Naive thymus-derived CD8-positive, alpha-beta T cell (primary cell): ENCODE data around the gene TAS2R1. TPM values are rescaled to one million over a fixed set of nuclear protein-coding genes. Genes with fewer than 3 reads are reported as not detected.
A peak's percentile ranks its signal among the peaks of the same experiment; 100 is the strongest.

Experiments used
- ATAC-seq, 2 donors: fragments of 150-1000 bp; cut with Tn5 transposase in 1 of 2; sonication (Bioruptor Pico), chemical (Tn5 transposase) in 1 of 2; 1 replicate in 1 of 2; 2 replicates in 1 of 2; pipeline ENCODE4 v1.10.0; 2021; ENCODE audit warnings: mild to moderate bottlenecking in 2 of 2, moderate library complexity in 2 of 2
- POLR2A ChIA-PET: fragments of 350-600 bp; sonication (Branson Sonifier 250); formaldehyde crosslinking; loops from one replicate; lab custom pipeline; 2021; ENCODE audit warnings: antibody characterized with exemption; lab: Charles Lee
- DNase-seq, 10 donors: peaks; one replicate each; pipeline versions ENCODE4 v3.0.0 to v3.0.0-alpha.2; 2020 to 2022
- H3K27ac Mint-ChIP-seq, 10 donors: one replicate each; pipeline ENCODE4 v1.8.0; 2020 to 2022; ENCODE audit warnings: mild to moderate bottlenecking in 10 of 10, mixed read lengths in 10 of 10, moderate library complexity in 4 of 10, inconsistent platforms in 1 of 10
- H3K27me3 Mint-ChIP-seq, 5 donors: one replicate each; pipeline ENCODE4 v1.8.0; 2021 to 2022; ENCODE audit warnings: mixed read lengths in 5 of 5
- H3K36me3 Mint-ChIP-seq, 3 donors: one replicate each; pipeline ENCODE4 v1.8.0; 2020 to 2022; ENCODE audit warnings: mixed read lengths in 3 of 3, mild to moderate bottlenecking in 2 of 3, inconsistent platforms in 1 of 3
- H3K4me1 Mint-ChIP-seq, 4 donors: one replicate each; pipeline ENCODE4 v1.8.0; 2021 to 2022; ENCODE audit warnings: mixed read lengths in 4 of 4
- H3K4me3 Mint-ChIP-seq, 10 donors: one replicate each; pipeline ENCODE4 v1.8.0; 2020 to 2022; ENCODE audit warnings: mild to moderate bottlenecking in 10 of 10, mixed read lengths in 10 of 10, moderate library complexity in 6 of 10, inconsistent platforms in 1 of 10
- H3K9me3 Mint-ChIP-seq, 9 donors: one replicate each; pipeline ENCODE4 v1.8.0; 2020 to 2022; ENCODE audit warnings: mixed read lengths in 9 of 9, mild to moderate bottlenecking in 3 of 9, inconsistent platforms in 1 of 9, moderate library complexity in 1 of 9
- polyA plus RNA-seq, 3 donors: library from polyadenylated mRNA; unstranded; fragments of 300-500 nt; fragmentation: Illumina TruSeq; gene quantifications; one replicate each; pipeline ENCODE4 v1.2.3, GENCODE V29; 2021
- total RNA-seq, 8 experiments: library from RNA in 2 of 8; stranded (reverse) in 2 of 8; gene quantifications; one replicate each; pipeline ENCODE4 v1.2.3 and lab custom pipeline; 2021 to 2026

Gene TAS2R1
- total RNA-seq: not detected
- not detected for polyA plus RNA-seq
- 0 reads per million in 6 experiments for total RNA-seq (lab: John Stamatoyannopoulos, UW)

GRCh38 chr5:9630251-9630650 is at the start of gene TAS2R1:
TAS2R1 (minus strand) TSS chr5:9630351; CDS start chr5:9630032, 319 bp downstream.
- H3K27ac Mint-ChIP-seq: no peak within 1 kb of the TSS
- POLR2A ChIA-PET: no interaction called here
- H3K4me3 Mint-ChIP-seq: no peak within 1 kb of the TSS
- H3K36me3 Mint-ChIP-seq: peaks cover 0 to 12% (median 0%) of the 10 kb centered on the region in 3 donors
- ATAC-seq: no peak
- no peaks in the 10 kb centered on the region for H3K4me1 Mint-ChIP-seq
- no peaks in the 10 kb centered on the region for H3K27me3 Mint-ChIP-seq
- H3K9me3 Mint-ChIP-seq: peaks cover 6 to 37% (median 19%) of the 10 kb centered on the region in 9 donors
- DNase-seq: no peak

GRCh38 chr5:9670371-9670770 is 40.2 kb upstream of the TAS2R1 start:
- DNase-seq (no peak), ATAC-seq (no peak)
- Mint-ChIP-seq H3K4me3 (no peak overlapping the region), H3K36me3 (no peaks in the 10 kb centered on the region), H3K9me3 (peaks cover 3 to 30% (median 10%) of the 10 kb centered on the region in 9 donors), H3K27ac (no peak overlapping the region), H3K4me1 (no peaks in the 10 kb centered on the region), H3K27me3 (peaks cover 0 to 1% (median 0%) of the 10 kb centered on the region in 5 donors)
- POLR2A ChIA-PET: no interaction called here

- H3K36me3 Mint-ChIP-seq: no peaks in the 10 kb centered on the region
- H3K27me3 Mint-ChIP-seq: peaks cover 0 to 1% (median 0%) of the 10 kb centered on the region in 5 donors
- H3K4me1 Mint-ChIP-seq: no peaks in the 10 kb centered on the region
- H3K4me3 Mint-ChIP-seq: no peak overlapping the region
- H3K27ac Mint-ChIP-seq: no peak overlapping the region
- DNase-seq (no peak), ATAC-seq (no peak)
- peaks cover 5 to 36% (median 11%) of the 10 kb centered on the region in 9 donors for H3K9me3 Mint-ChIP-seq
- POLR2A ChIA-PET: no interaction called here
Measured at GRCh38 chr5:9667906-9668305, 37.8 kb upstream of the TAS2R1 start.

GRCh38 chr5:9663891-9664290 is 33.7 kb upstream of the TAS2R1 start:
- no peak for ATAC-seq
- POLR2A ChIA-PET: no interaction called here
- Mint-ChIP-seq H3K4me1 (no peaks in the 10 kb centered on the region), H3K36me3 (no peaks in the 10 kb centered on the region), H3K27ac (no peak overlapping the region), H3K4me3 (no peak overlapping the region), H3K9me3 (peaks cover 0 to 36% (median 5%) of the 10 kb centered on the region in 9 donors), H3K27me3 (peaks cover 0 to 1% (median 0%) of the 10 kb centered on the region in 5 donors)
- no peak for DNase-seq

- POLR2A ChIA-PET: no interaction called here
- DNase-seq: no peak
- no peaks in the 10 kb centered on the region for H3K36me3 Mint-ChIP-seq
- no peak overlapping the region for H3K4me3 Mint-ChIP-seq
- H3K27ac Mint-ChIP-seq: no peak overlapping the region
- H3K9me3 Mint-ChIP-seq: peaks cover 0 to 14% (median 3%) of the 10 kb centered on the region in 9 donors
- H3K27me3 Mint-ChIP-seq: peaks cover 0 to under 1% (median 0%) of the 10 kb centered on the region in 5 donors
- H3K4me1 Mint-ChIP-seq: no peaks in the 10 kb centered on the region
- no peak for ATAC-seq
Measured at GRCh38 chr5:9661316-9662015, 31.3 kb upstream of the TAS2R1 start.

- no peaks in the 10 kb centered on the region for H3K27me3 Mint-ChIP-seq
- H3K4me1 Mint-ChIP-seq: no peaks in the 10 kb centered on the region
- peaks cover 0 to 5% (median 0%) of the 10 kb centered on the region in 9 donors for H3K9me3 Mint-ChIP-seq
- no peak overlapping the region for H3K4me3 Mint-ChIP-seq
- DNase-seq (no peak), ATAC-seq (no peak)
- no peaks in the 10 kb centered on the region for H3K36me3 Mint-ChIP-seq
- POLR2A ChIA-PET: no interaction called here
- H3K27ac Mint-ChIP-seq: no peak overlapping the region
Measured at GRCh38 chr5:9658706-9659105, 28.6 kb upstream of the TAS2R1 start.

- no peak for ATAC-seq
- H3K36me3 Mint-ChIP-seq: no peaks in the 10 kb centered on the region
- no peak overlapping the region for H3K27ac Mint-ChIP-seq
- no peak for DNase-seq
- H3K4me3 Mint-ChIP-seq: no peak overlapping the region
- H3K27me3 Mint-ChIP-seq: no peaks in the 10 kb centered on the region
- H3K9me3 Mint-ChIP-seq: peaks cover 0 to 5% (median 0%) of the 10 kb centered on the region in 9 donors
- POLR2A ChIA-PET: no interaction called here
- no peaks in the 10 kb centered on the region for H3K4me1 Mint-ChIP-seq
Measured at GRCh38 chr5:9657819-9658218, 27.7 kb upstream of the TAS2R1 start.

- H3K36me3 Mint-ChIP-seq: no peaks in the 10 kb centered on the region
- H3K9me3 Mint-ChIP-seq: peaks cover 0 to 4% (median under 1%) of the 10 kb centered on the region in 9 donors
- ATAC-seq (no peak), DNase-seq (no peak)
- POLR2A ChIA-PET: no interaction called here
- H3K4me3 Mint-ChIP-seq: no peak overlapping the region
- no peak overlapping the region for H3K27ac Mint-ChIP-seq
- H3K4me1 Mint-ChIP-seq: no peaks in the 10 kb centered on the region
- no peaks in the 10 kb centered on the region for H3K27me3 Mint-ChIP-seq
Measured at GRCh38 chr5:9655641-9656040, 25.5 kb upstream of the TAS2R1 start.

- Mint-ChIP-seq H3K27me3 (no peaks in the 10 kb centered on the region), H3K4me3 (no peak overlapping the region), H3K36me3 (no peaks in the 10 kb centered on the region), H3K4me1 (no peaks in the 10 kb centered on the region), H3K27ac (no peak overlapping the region), H3K9me3 (peaks cover 0 to 4% (median 2%) of the 10 kb centered on the region in 9 donors)
- no peak for ATAC-seq
- no peak for DNase-seq
- POLR2A ChIA-PET: no interaction called here
Measured at GRCh38 chr5:9654886-9655285, 24.7 kb upstream of the TAS2R1 start.

GRCh38 chr5:9653811-9654210 is 23.7 kb upstream of the TAS2R1 start:
- Mint-ChIP-seq H3K27ac (no peak overlapping the region), H3K27me3 (no peaks in the 10 kb centered on the region), H3K36me3 (no peaks in the 10 kb centered on the region), H3K4me1 (no peaks in the 10 kb centered on the region), H3K4me3 (no peak overlapping the region), H3K9me3 (peaks cover 0 to 7% (median 0%) of the 10 kb centered on the region in 9 donors)
- DNase-seq (no peak), ATAC-seq (no peak)
- POLR2A ChIA-PET: no interaction called here

- Mint-ChIP-seq H3K27me3 (no peaks in the 10 kb centered on the region), H3K4me1 (no peaks in the 10 kb centered on the region), H3K27ac (peak overlapping the region in 1 of 10 donors; percentile 31), H3K9me3 (peaks cover 0 to 8% (median 0%) of the 10 kb centered on the region in 9 donors), H3K4me3 (no peak overlapping the region), H3K36me3 (no peaks in the 10 kb centered on the region)
- ATAC-seq (no peak), DNase-seq (no peak)
- POLR2A ChIA-PET: no interaction called here
Measured at GRCh38 chr5:9653061-9653460, 22.9 kb upstream of the TAS2R1 start.

- ATAC-seq (no peak), DNase-seq (no peak)
- H3K4me3 Mint-ChIP-seq: no peak overlapping the region
- no peak overlapping the region for H3K27ac Mint-ChIP-seq
- no peaks in the 10 kb centered on the region for H3K27me3 Mint-ChIP-seq
- POLR2A ChIA-PET: no interaction called here
- no peaks in the 10 kb centered on the region for H3K4me1 Mint-ChIP-seq
- H3K9me3 Mint-ChIP-seq: peaks cover 0 to 11% (median 0%) of the 10 kb centered on the region in 9 donors
- no peaks in the 10 kb centered on the region for H3K36me3 Mint-ChIP-seq
Measured at GRCh38 chr5:9652295-9652694, 22.1 kb upstream of the TAS2R1 start.

GRCh38 chr5:9646843-9647242 is 16.7 kb upstream of the TAS2R1 start:
- POLR2A ChIA-PET: no interaction called here
- Mint-ChIP-seq H3K9me3 (peaks cover 0 to 11% (median 0%) of the 10 kb centered on the region in 9 donors), H3K36me3 (no peaks in the 10 kb centered on the region), H3K4me1 (no peaks in the 10 kb centered on the region), H3K27me3 (no peaks in the 10 kb centered on the region), H3K4me3 (no peak overlapping the region), H3K27ac (no peak overlapping the region)
- ATAC-seq (no peak), DNase-seq (no peak)

GRCh38 chr5:9644630-9645029 is 14.5 kb upstream of the TAS2R1 start:
- peaks cover 0 to 1% (median 0%) of the 10 kb centered on the region in 3 donors for H3K36me3 Mint-ChIP-seq
- POLR2A ChIA-PET: no interaction called here
- H3K4me1 Mint-ChIP-seq: no peaks in the 10 kb centered on the region
- H3K9me3 Mint-ChIP-seq: peaks cover 0 to 9% (median 5%) of the 10 kb centered on the region in 9 donors
- H3K27ac Mint-ChIP-seq: no peak overlapping the region
- ATAC-seq (no peak), DNase-seq (no peak)
- H3K27me3 Mint-ChIP-seq: peaks cover 0 to 2% (median 0%) of the 10 kb centered on the region in 5 donors
- no peak overlapping the region for H3K4me3 Mint-ChIP-seq
